Measurements from ENCODE around the gene ERGIC1. TPM values are rescaled to one million over a fixed set of nuclear protein-coding genes. Genes with fewer than 3 reads are reported as not detected.

Gene ERGIC1
- total RNA-seq, 1 experiment from 2014 or later, result 89.8 TPM

GRCh38 chr5:172828911-172829431 lies 5.1 kb upstream of the ERGIC1 start:
- Mint-ChIP-seq H3K36me3 (no peaks in the 10 kb centered on the region), H3K27ac (no peak overlapping the region), H3K9me3 (peaks cover 13% of the 10 kb centered on the region), H3K27me3 (ENCODE audit: low read depth) (peaks cover 12% of the 10 kb centered on the region), H3K4me1 (peaks cover 19% of the 10 kb centered on the region), H3K4me3 (no peak overlapping the region)
- no peak for TF ChIP-seq TCF7 (CRISPR knock-in tag; IDR thresholded peaks at IDR 0.05; ENCODE audit: low read depth)
- TF ChIP-seq TP53 (CRISPR knock-in tag; IDR thresholded peaks at IDR 0.05), result no peak
- no peak for TF ChIP-seq ZBTB21 (CRISPR knock-in tag; IDR thresholded peaks at IDR 0.05; ENCODE audit: borderline replicate concordance)
- no peak for TF ChIP-seq FOXP4 (CRISPR knock-in tag; IDR thresholded peaks at IDR 0.05)
- no peak for TF ChIP-seq STAT6 (CRISPR knock-in tag; conservative IDR thresholded peaks at IDR 0.05; ENCODE audit: low read depth)
- TF ChIP-seq ZNF416 (CRISPR knock-in tag; IDR thresholded peaks at IDR 0.05), result no peak
- no peak for TF ChIP-seq ATF3 (CRISPR knock-in tag; conservative IDR thresholded peaks at IDR 0.05)
- no peak for TF ChIP-seq NR2C2 (CRISPR knock-in tag; IDR thresholded peaks at IDR 0.05)
- TF ChIP-seq EMX1 (CRISPR knock-in tag; IDR thresholded peaks at IDR 0.05), result no peak
- no peak for TF ChIP-seq ZSCAN18 (CRISPR knock-in tag; IDR thresholded peaks at IDR 0.05)
- TF ChIP-seq PREB (CRISPR knock-in tag; IDR thresholded peaks at IDR 0.05; ENCODE audit: borderline replicate concordance), result no peak
- TF ChIP-seq ZNF263 (CRISPR knock-in tag; IDR thresholded peaks at IDR 0.05; ENCODE audit: low read depth), result no peak
- no peak for TF ChIP-seq MLX (CRISPR knock-in tag; IDR thresholded peaks at IDR 0.05)
- TF ChIP-seq PRRX2 (CRISPR knock-in tag; IDR thresholded peaks at IDR 0.05), result no peak
- TF ChIP-seq NR3C1 (CRISPR knock-in tag; conservative IDR thresholded peaks at IDR 0.05; ENCODE audit: low read depth), result no peak
- no peak for ATAC-seq
- ChIA-PET POLR2A (no interaction called here), CTCF (interaction anchor here (1.1 to 2.1 kb wide), 3 partner anchors 57 to 122 kb away, joined by 3 to 5 read pairs (median 3); partner anchors contain the start of gene DUSP1)
- DNase-seq (ENCODE audit: low spot score), result no peak

- POLR2A ChIA-PET, result no interaction called here
- no peak overlapping the region for H3K27ac Mint-ChIP-seq
- CTCF ChIA-PET, result interaction anchor here (1.3 to 1.5 kb wide), 2 partner anchors 13 to 116 kb away, joined by 3 read pairs; no protein-coding TSS in a partner anchor
- H3K36me3 Mint-ChIP-seq, result no peaks in the 10 kb centered on the region
- no peak for ATAC-seq
- H3K9me3 Mint-ChIP-seq, result peaks cover 10% of the 10 kb centered on the region
- peaks cover 8% of the 10 kb centered on the region for H3K27me3 Mint-ChIP-seq (ENCODE audit: low read depth)
- no peak overlapping the region for H3K4me3 Mint-ChIP-seq
- peaks cover 22% of the 10 kb centered on the region for H3K4me1 Mint-ChIP-seq
- no peak for DNase-seq (ENCODE audit: low spot score)
- TF ChIP-seq ARID4B (CRISPR knock-in tag; IDR thresholded peaks at IDR 0.05; ENCODE audit: borderline replicate concordance) (no peak), ATF2 (CRISPR knock-in tag; IDR thresholded peaks at IDR 0.05; ENCODE audit: borderline replicate concordance, low read depth) (no peak), ELF4 (CRISPR knock-in tag; IDR thresholded peaks at IDR 0.05; ENCODE audit: low read depth) (no peak)
Measured at GRCh38 chr5:172830275-172830799, 3.7 kb upstream of the ERGIC1 start.
